GM19455 (cell line): ENCODE measurements around the gene TMEM151A.
A peak's percentile ranks its signal among the peaks of the same experiment; 100 is the strongest.
"Not testable (repeated sequence)": the region's sequence is repeated elsewhere in the genome, so short reads cannot be mapped to it uniquely, and the experiment has no call there.

Source experiments
- ATAC-seq: cut with Tn5 transposase; IDR thresholded peaks from one replicate; pipeline ENCODE4 v1.9.1; 2021; ENCODE audit not compliant: unreplicated experiment

Gene TMEM151A

GRCh38 chr11:66297610-66298009 lies 5.9 kb downstream of the TMEM151A start:
- ATAC-seq = no peak

GRCh38 chr11:66299186-66299585 lies 7.5 kb downstream of the TMEM151A start:
- ATAC-seq = no peak

- no peak for ATAC-seq
These were observed 11.0 kb downstream of the TMEM151A start for GRCh38 chr11:66302656-66303055.

GRCh38 chr11:66309475-66309874 lies 17.8 kb downstream of the TMEM151A start:
- ATAC-seq = no peak

- no peak for ATAC-seq
These were observed 18.6 kb downstream of the TMEM151A start for GRCh38 chr11:66310324-66310723.

GRCh38 chr11:66310803-66311440 lies 19.2 kb downstream of the TMEM151A start:
- ATAC-seq = not testable (repeated sequence)

GRCh38 chr11:66311470-66311964 lies 19.8 kb downstream of the TMEM151A start:
- ATAC-seq = no peak

GRCh38 chr11:66311965-66312548 lies 20.4 kb downstream of the TMEM151A start:
- peak; percentile 61 for ATAC-seq

GRCh38 chr11:66312549-66313320 lies 21.0 kb downstream of the TMEM151A start:
- peak; percentile 47 for ATAC-seq

GRCh38 chr11:66313321-66314185 lies 21.9 kb downstream of the TMEM151A start:
- no peak for ATAC-seq

GRCh38 chr11:66314186-66314501 lies 22.4 kb downstream of the TMEM151A start:
- ATAC-seq = no peak

- no peak for ATAC-seq
These were observed 23.1 kb downstream of the TMEM151A start for GRCh38 chr11:66314561-66315497.

GRCh38 chr11:66315498-66315885 lies 23.8 kb downstream of the TMEM151A start:
- ATAC-seq = no peak

GRCh38 chr11:66315921-66316811 lies 24.5 kb downstream of the TMEM151A start:
- no peak for ATAC-seq

GRCh38 chr11:66316849-66317251 lies 25.2 kb downstream of the TMEM151A start, which contains the start of gene CD248:
CD248 (minus strand) TSS chr11:66317044; CDS start chr11:66317027, 17 bp downstream.
- no peak for ATAC-seq

- ATAC-seq = no peak
These were observed 25.6 kb downstream of the TMEM151A start for GRCh38 chr11:66317322-66317722.

- ATAC-seq = no peak
These were observed 26.3 kb downstream of the TMEM151A start for GRCh38 chr11:66317723-66318599.

GRCh38 chr11:66318600-66318970 lies 26.9 kb downstream of the TMEM151A start:
- no peak for ATAC-seq
